22Rv1 (cell line): Measurements from ENCODE around the gene MYO3A.

Source experiments
- CTCF ChIP-seq: fragments of 450-650 bp; IDR thresholded peaks from 2 replicates; pipeline ENCODE4 v1.5.1; 2017; ENCODE audit warnings: mild to moderate bottlenecking
- ZFX ChIP-seq: fragments of 450-650 bp; IDR thresholded peaks from 2 replicates; pipeline ENCODE4 v1.6.1; 2017; ENCODE audit warnings: antibody characterized with exemption, borderline replicate concordance

- no peak for TF ChIP-seq CTCF
- no peak for TF ChIP-seq ZFX
Observed at GRCh38 chr10:25896421-25896820, 37.6 kb upstream of the MYO3A start.
